EL (cell line): Measurements from ENCODE around the gene MACIR.
A peak's percentile ranks its signal among the peaks of the same experiment; 100 is the strongest.
"Not testable (repeated sequence)": the region's sequence is repeated elsewhere in the genome, so short reads cannot be mapped to it uniquely, and the experiment has no call there.

ENCODE experiments used
- DNase-seq: peaks from one replicate; pipeline ENCODE4 v3.0.0-alpha.2; 2016

MACIR gene

DNA sequence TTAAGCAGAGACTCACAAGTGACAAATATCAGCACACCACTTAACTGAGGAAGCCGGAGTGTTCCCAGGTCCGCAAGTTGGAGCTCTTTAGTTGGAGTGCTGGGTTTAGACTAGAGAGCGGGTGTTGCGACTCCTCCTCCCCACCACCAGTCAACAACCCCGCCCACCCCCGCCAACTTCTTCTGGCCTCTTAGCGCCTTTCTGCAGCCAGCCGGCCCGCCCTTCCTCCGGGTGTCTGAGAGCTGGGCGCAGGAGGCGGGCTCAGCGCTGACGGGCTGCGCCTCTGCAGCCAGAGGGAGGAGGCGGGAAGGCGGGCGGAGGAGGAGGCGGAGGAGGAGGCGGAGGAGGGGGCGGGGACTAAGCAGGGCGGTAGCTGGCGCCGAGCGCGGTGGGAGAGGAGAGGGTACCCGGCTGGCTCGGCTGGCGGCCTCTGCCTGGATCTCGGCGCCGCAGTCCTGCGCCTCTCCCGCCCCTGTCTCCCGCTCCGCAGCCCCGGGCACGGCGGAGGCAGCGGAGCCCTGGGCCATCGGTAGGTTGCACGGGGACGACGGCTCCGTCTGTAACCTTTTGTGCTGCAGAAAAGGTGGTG is at the start of gene MACIR:
TSS of gene MACIR (plus strand) at position 396 of the 589 bp plus-strand sequence. CDS start 17,157 bp downstream, outside the sequence.
- DNase-seq = peak; percentile 99

GRCh38 chr5:103209065-103209464 is 49.5 kb upstream of the MACIR start:
- DNase-seq = no peak

DNA sequence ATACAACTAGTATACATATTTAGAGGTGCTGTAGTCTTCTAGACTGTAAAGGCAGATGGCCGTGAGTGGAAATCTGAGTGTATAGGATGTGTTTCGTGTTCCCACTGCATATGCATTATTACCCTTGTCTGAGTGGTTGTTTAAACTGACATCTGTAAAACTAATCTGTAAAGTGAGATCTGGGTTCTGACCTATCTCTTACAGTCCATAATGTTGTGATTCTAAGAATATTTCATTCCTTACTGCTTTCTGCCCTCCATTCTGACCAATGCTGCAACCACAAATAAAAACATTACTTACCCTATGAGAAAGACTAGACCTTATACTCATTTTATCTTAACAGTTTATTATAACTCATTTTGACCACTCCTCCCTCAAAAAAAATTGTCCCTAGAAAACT is 47.6 kb upstream of the MACIR start:
- no peak for DNase-seq

GRCh38 chr5:103211576-103212561 is 46.7 kb upstream of the MACIR start:
- DNase-seq = no peak

DNA sequence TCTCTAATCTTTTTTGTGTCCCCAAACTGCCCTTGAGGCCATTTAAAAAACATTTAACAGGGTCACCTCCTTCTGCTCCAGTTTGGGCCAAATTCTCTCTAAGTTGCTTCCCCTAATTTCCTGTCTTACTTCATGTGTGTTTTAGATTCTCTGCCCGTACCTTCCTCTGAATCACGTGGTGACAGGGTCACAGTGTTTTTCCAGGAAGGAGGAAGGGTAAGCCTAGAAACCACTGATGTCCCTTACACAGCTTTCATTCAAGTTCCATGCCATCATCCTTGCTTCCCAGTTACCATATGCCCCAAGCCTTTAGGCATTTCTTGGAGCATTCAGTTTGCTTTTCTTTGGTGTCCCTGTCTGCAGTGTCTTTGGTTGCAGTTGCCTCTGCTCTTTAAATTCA is 42.4 kb upstream of the MACIR start:
- DNase-seq = peak; percentile 21

DNA sequence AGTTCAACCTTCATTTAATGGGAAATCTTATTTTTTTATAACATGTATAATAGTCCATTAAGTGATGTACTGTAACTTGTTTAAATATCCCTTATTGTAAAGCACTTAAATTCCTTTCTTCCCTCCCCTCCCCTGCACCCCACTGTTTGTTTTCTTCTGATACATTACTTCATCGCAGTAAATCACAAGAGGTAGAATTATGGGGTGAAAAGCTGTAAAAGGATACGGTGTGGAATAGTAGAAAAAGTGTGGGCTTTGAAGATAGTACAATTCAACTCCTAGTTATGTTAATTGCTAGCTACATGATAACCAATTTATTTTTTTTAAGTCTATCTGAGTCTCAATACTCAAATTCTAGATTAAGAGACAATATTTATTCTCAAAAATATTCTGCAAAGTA is 41.9 kb upstream of the MACIR start:
- no peak for DNase-seq

DNA sequence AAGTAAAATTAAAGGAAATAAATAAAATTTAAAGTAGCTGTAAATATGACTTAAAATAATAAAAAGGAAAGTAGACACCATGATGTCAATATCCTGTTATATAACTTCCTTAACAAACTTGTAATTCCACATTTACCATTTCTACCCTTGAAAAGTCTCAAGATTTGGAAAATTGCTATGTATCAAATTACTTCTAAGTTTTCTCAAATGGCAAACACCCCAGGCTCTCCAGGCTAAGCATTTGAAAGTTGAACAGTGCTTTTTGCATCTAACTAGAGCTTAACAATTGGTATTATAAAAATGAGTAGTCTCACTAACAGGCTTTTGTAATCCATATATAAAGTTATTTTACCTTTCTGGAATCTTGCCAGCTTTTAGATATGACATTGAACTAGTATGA is 41.5 kb upstream of the MACIR start:
- DNase-seq = no peak

DNA sequence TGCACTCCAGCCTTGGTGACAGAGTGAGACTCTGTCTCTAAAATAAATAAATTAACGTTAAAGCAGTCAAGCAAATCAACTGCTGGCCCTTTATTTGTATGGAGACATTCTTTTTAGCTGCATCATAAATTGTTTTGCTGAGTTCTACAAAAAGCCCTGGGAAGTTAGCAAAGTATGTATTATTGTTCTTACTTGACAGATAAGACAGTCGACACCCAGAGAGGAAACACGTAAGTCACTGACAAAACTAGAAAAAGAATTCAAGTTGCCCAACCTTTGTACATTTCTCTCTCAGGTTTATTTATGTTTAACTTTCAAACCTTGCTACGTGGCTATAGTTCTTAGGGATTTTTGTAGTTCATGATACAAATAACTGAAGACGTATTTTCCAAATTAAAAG is 40.4 kb upstream of the MACIR start:
- peak; percentile 51 for DNase-seq

- not testable (repeated sequence) for DNase-seq
Observed at GRCh38 chr5:103219074-103219473, 39.5 kb upstream of the MACIR start.

GRCh38 chr5:103223031-103223955 is 35.3 kb upstream of the MACIR start:
- DNase-seq = no peak

DNA sequence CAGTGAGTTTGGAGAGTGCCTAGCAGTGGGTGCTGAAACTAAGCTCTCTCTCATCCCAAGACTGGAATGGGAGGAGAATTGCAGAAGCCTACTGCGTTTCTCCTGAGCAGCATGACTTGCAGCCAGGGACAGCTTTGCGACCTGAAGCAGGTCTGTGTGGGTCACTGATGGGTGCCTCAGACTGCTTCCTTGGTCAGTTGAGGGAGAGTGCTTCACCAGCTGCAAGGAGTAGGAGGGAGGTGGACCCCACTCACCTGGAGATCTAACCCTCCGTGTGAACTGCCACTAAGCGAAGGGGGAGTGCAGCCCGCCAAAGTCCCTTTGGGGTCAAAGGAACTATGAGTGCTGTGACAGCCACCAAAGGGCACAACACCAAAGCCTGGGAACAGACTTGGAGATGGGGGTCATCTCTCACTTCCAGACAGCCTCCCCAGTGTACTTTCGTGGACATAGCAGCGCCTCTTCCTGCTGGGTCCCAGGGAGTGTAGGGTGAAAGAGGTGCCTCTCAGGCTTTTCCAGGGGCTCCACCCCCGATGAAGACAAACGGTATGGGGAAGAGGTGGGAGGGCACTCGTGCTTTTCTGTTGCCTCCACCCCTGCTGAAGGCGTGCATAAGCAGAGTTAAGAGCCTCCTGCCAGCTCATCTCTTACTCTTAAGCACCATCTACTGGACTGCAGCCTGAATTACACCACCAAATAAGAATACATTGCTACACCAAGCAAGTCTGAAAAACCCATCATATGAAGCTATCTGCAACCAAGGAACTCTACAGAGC is 34.3 kb upstream of the MACIR start:
- DNase-seq = peak; percentile 86

DNA sequence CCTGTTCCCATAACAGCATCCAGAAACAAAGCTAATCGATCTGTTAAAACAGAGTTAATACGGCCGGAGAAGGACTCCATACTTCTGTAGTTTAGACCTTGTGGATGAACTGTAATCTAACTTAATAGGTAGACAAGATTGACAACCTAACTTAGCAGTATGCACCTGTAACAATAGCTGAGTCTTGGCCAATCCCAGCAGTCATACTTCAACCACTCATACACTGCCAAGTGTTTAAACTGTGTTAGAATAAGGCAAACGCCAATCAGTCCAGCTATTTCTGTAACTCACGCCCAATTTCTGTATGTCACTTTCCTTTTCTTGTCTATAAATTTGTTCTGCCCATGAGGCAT is 33.7 kb upstream of the MACIR start:
- no peak for DNase-seq

- DNase-seq = peak; percentile 52
Observed at GRCh38 chr5:103228061-103228460, 30.5 kb upstream of the MACIR start.

DNA sequence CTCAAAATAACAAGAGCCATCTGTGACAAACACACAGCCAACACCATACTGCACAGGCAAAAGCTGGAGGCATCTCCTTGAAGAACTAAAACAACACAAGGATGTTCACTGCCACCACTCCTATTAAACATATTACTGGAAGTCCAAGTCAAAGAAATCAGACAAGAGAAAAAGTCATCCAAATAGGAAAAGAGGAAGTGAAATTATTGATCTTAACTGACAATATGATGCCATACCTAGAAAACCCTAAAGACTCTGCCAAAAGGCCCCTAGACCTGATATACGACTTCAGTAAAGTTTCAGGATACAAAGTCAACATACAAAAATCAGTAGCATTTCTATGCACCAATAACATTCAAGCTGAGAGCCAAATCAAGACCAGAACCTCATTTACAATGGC is 30.0 kb upstream of the MACIR start:
- no peak for DNase-seq

GRCh38 chr5:103232393-103232999 is 26.1 kb upstream of the MACIR start:
- DNase-seq = peak; percentile 45

DNA sequence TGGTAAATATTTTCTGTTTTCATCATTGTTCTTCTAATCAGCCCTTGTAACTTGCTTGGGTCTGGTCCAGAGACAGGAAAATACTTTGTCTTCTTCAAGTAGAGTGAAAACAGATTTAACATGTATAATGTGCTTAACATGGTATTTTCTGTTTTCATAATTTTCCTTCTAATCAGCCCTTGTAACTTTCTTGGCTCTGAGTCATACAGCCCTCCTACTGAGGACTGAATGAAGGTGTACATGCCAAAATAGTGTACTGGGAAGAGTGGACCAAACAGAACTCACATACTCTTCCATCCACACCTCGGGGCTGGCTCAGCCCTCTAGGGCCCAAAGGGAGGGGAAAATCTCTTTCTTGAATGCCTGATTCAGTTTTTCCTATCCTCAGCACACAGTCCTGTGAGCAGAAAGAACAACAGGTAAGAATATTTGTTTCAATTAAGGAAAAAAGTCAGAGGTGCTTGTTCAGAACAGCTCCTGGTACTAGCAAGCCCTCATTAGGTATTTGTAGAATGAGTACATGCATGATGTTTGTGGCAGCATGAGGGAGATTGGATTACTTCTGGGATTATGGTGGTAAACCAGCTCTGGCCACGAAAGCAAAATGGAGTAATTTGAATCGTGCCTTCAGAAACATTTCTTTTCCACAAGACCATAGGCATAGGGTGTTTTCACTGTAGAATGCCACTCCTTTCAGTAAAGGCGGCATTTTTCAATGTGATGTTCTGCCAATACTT is 24.2 kb upstream of the MACIR start:
- peak; percentile 30 for DNase-seq

GRCh38 chr5:103235891-103236290 is 22.7 kb upstream of the MACIR start:
- no peak for DNase-seq

GRCh38 chr5:103237778-103238177 is 20.8 kb upstream of the MACIR start:
- DNase-seq = no peak

DNA sequence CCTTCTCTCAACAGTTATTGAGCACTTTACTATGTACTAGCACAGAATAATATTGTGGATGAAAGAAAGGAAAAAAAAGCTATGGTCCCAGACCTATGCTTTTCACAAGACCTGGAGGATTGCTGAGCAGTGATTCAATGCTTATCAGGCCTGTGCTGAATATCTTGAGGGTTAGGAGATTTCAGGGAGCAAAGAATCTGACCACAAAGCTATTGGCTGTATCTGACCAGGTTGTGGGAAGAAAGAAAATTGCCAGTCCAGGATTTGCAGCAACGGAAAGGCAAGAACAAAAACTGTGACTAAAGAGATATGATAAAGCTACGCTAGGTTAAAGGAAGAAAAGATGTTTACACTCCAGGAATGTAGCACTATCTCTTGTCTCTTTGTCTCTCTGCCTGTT is 14.9 kb upstream of the MACIR start:
- no peak for DNase-seq

DNA sequence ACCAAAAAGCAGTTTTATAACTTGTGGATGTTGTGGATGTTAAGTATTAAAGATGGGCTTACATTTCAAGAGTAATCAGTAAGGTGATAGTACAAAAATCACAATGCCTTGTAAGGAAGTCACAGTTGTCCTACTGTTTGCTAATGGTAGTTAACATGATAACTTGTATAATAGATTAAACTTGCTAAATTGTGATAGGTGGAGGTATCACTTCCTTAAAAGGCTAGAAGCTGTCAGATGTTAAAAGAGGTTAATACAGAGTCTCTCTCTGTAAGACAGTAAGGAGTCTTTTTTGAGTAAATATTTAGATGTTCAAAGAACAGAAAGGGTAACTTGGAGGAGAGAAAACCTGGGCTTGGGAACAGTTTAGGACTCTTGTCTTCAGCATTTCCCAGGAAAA is 14.2 kb upstream of the MACIR start:
- DNase-seq = no peak

DNA sequence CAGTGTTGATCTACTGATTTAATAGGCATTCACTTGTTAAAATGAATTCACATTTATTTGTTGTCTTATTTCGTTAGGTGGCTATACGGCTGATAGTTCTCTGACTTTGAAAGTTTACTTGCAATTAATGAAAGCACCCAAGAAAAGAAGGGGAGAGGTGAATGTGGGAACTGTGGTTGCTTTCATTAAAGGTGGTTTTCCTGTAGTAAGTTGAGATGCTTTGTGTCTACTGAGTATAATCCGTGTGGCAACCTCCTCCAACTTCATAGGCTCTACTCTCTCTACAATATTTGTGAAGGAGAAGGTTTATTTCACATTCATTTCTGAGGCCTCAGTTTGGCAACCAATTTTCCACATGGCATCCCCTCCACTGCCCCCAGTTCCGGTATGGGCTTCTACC is 12.8 kb upstream of the MACIR start:
- no peak for DNase-seq
